ENCODE data around the gene ATAD2B.

ATAD2B gene

DNA sequence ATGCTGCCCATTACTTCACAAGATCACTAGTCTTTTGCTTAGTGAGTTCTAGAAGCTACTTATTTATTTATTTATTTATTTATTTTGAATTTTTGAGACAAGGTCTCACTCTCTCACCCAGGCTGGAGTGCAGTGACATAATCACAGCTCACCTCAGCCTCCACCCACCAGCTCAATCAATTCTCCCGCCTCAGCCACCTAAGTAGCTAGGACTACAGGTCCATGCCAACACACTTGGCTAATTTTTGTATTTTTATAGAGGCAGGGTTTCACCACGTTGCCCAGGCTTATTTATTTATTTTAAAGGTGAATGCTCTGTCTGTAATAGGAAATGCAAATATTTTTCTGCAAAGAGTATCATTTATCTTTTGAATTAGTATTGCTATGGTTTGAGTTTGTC is 67.7 kb downstream of the ATAD2B start:
- Histone ChIP-seq H3K27me3 (ENCODE audit: low read depth, low read length) (no peaks in the 10 kb centered on the region), H3K4me1 (ENCODE audit: control insufficient read depth in 1 of 2, insufficient read depth in 2 of 2, low read length in 2 of 2) (no peaks in the 10 kb centered on the region), H3K9me3 (ENCODE audit: control insufficient read depth in 1 of 2, low read length in 2 of 2) (no peaks in the 10 kb centered on the region), H3K27ac (ENCODE audit: low read length) (no peak overlapping the region), H3K36me3 (ENCODE audit: control insufficient read depth in 1 of 2, insufficient read depth in 2 of 2, low read length in 2 of 2) (peaks cover 7 to 36% of the 10 kb centered on the region in 2 donors), H3K4me3 (ENCODE audit: low read depth in 1 of 2, low read length in 2 of 2) (no peak overlapping the region)

DNA sequence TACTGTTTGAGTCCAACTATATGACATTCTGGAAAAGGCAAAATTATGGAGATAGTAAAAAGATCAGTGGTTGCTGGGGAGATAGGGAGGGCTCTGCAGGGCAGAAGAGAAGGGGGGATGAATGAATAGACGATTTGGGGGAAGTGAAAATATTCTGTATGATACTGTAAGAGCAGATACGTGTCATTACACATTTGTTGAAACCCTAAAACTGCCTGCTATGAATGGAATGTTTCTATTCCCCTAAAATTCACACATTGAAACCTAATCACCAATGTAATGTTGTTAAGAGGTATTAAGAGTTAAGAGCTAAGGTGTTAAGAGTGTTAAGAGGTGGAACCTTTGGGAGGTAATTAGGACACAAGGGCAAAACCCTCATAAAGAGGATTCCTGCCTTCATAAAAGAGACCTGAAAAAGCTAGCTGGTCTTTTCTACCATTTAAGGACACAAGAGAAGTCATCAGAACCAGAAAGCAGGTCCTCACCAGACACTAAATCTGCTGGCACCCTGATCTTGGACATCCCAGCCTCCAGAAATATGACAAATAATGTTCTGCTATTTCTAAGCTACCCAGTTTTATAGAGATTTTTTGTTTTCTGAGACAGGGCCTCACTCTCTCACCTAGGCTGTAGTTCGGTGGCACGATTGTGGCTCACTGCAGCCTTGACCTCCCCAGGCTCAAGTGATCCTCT is 76.2 kb downstream of the ATAD2B start:
- no peaks in the 10 kb centered on the region for H3K4me1 ChIP-seq (ENCODE audit: control insufficient read depth in 1 of 2, insufficient read depth in 2 of 2, low read length in 2 of 2)
- no peaks in the 10 kb centered on the region for H3K9me3 ChIP-seq (ENCODE audit: control insufficient read depth in 1 of 2, low read length in 2 of 2)
- H3K36me3 ChIP-seq (ENCODE audit: control insufficient read depth in 1 of 2, insufficient read depth in 2 of 2, low read length in 2 of 2) = peaks cover 0 to 8% of the 10 kb centered on the region in 2 donors
- H3K27me3 ChIP-seq (ENCODE audit: low read depth, low read length) = no peaks in the 10 kb centered on the region
- H3K27ac ChIP-seq (ENCODE audit: low read length) = no peak overlapping the region
- H3K4me3 ChIP-seq (ENCODE audit: low read depth in 1 of 2, low read length in 2 of 2) = no peak overlapping the region

DNA sequence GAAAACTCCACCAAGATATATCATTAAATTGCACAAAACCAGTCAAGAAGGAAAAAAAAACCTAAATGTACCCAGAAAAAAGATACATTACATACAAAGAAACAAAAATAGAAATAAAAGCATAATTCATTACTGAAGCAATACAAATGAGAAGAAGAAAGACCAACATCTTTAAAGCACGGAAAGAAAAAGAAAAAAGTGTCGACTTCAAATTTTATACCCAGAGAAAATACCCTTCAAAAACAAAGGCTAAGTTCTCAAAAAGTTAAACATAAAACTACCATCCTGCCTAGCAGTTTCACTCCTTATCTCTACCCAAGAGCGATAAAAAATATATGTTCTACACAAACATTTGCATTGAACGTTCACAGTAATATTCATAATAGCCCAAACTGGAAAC is 82.0 kb downstream of the ATAD2B start:
- H3K4me3 ChIP-seq (ENCODE audit: low read depth in 1 of 2, low read length in 2 of 2) = no peak overlapping the region
- no peaks in the 10 kb centered on the region for H3K9me3 ChIP-seq (ENCODE audit: control insufficient read depth in 1 of 2, low read length in 2 of 2)
- H3K27ac ChIP-seq (ENCODE audit: low read length) = no peak overlapping the region
- no peaks in the 10 kb centered on the region for H3K27me3 ChIP-seq (ENCODE audit: low read depth, low read length)
- H3K36me3 ChIP-seq (ENCODE audit: control insufficient read depth in 1 of 2, insufficient read depth in 2 of 2, low read length in 2 of 2) = no peaks in the 10 kb centered on the region
- no peaks in the 10 kb centered on the region for H3K4me1 ChIP-seq (ENCODE audit: control insufficient read depth in 1 of 2, insufficient read depth in 2 of 2, low read length in 2 of 2)

GRCh38 chr2:23843051-23843976 is 83.6 kb downstream of the ATAD2B start:
- Histone ChIP-seq H3K4me3 (ENCODE audit: low read depth in 1 of 2, low read length in 2 of 2) (no peak overlapping the region), H3K27ac (ENCODE audit: low read length) (no peak overlapping the region), H3K36me3 (ENCODE audit: control insufficient read depth in 1 of 2, insufficient read depth in 2 of 2, low read length in 2 of 2) (no peaks in the 10 kb centered on the region), H3K4me1 (ENCODE audit: control insufficient read depth in 1 of 2, insufficient read depth in 2 of 2, low read length in 2 of 2) (no peaks in the 10 kb centered on the region), H3K9me3 (ENCODE audit: control insufficient read depth in 1 of 2, low read length in 2 of 2) (no peaks in the 10 kb centered on the region), H3K27me3 (ENCODE audit: low read depth, low read length) (no peaks in the 10 kb centered on the region)

DNA sequence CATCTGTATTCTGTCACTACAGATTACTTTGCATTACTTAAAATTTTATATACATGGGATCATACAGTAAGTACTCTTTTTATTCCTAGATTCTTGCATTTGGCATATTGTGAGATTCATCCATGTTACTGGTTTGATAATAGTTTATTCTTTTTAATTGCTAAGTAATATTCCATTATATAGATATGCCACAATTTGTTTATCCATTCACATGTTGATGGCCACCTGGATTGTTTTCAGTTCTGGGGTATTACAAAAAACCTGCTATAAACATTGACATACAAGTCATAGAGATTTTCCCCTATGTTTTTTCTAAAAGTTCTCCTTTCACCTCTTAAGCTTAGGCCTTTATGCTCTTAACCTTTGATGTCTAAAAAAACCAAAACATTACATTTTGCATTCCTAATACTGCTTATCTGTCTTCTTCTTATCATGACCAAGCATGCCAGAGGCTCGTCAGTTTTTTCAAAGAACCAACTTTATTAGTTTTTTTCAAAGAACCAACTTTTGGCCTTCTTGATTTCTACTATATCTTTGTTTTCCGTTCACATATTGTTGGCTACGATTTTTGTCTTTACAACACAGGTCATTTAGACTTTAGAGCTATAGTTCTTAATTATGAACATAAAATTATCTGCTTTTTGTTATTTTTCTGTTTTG is 86.9 kb downstream of the ATAD2B start:
- H3K27ac ChIP-seq (ENCODE audit: low read length) = no peak overlapping the region
- H3K27me3 ChIP-seq (ENCODE audit: low read depth, low read length) = no peaks in the 10 kb centered on the region
- peaks cover 0 to 17% of the 10 kb centered on the region in 2 donors for H3K36me3 ChIP-seq (ENCODE audit: control insufficient read depth in 1 of 2, insufficient read depth in 2 of 2, low read length in 2 of 2)
- H3K9me3 ChIP-seq (ENCODE audit: control insufficient read depth in 1 of 2, low read length in 2 of 2) = no peaks in the 10 kb centered on the region
- no peaks in the 10 kb centered on the region for H3K4me1 ChIP-seq (ENCODE audit: control insufficient read depth in 1 of 2, insufficient read depth in 2 of 2, low read length in 2 of 2)
- no peak overlapping the region for H3K4me3 ChIP-seq (ENCODE audit: low read depth in 1 of 2, low read length in 2 of 2)

DNA sequence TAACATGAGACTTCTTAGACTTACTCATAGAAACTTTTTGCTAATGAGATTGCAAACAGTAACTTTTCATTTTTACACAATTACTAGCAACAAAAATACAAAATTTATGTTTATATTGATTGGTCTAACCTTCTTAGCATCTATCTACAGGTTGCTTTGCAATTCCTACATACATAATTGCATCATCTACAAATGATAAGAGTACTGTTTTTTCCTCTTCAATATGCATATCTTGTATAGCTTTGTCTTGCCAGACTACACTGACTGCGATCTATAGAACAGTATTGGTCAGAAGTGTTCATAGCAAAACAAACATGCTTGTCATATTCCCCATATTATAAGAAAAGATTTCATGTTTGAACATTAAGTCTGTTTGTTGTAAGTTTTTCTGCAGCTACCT is 87.9 kb downstream of the ATAD2B start:
- Histone ChIP-seq H3K4me3 (ENCODE audit: low read depth in 1 of 2, low read length in 2 of 2) (no peak overlapping the region), H3K27me3 (ENCODE audit: low read depth, low read length) (no peaks in the 10 kb centered on the region), H3K9me3 (ENCODE audit: control insufficient read depth in 1 of 2, low read length in 2 of 2) (no peaks in the 10 kb centered on the region), H3K36me3 (ENCODE audit: control insufficient read depth in 1 of 2, insufficient read depth in 2 of 2, low read length in 2 of 2) (peaks cover 0 to 17% of the 10 kb centered on the region in 2 donors), H3K27ac (ENCODE audit: low read length) (no peak overlapping the region), H3K4me1 (ENCODE audit: control insufficient read depth in 1 of 2, insufficient read depth in 2 of 2, low read length in 2 of 2) (no peaks in the 10 kb centered on the region)

- Histone ChIP-seq H3K4me1 (ENCODE audit: control insufficient read depth in 1 of 2, insufficient read depth in 2 of 2, low read length in 2 of 2) (no peaks in the 10 kb centered on the region), H3K9me3 (ENCODE audit: control insufficient read depth in 1 of 2, low read length in 2 of 2) (no peaks in the 10 kb centered on the region), H3K27ac (ENCODE audit: low read length) (no peak overlapping the region), H3K4me3 (ENCODE audit: low read depth in 1 of 2, low read length in 2 of 2) (no peak overlapping the region), H3K36me3 (ENCODE audit: control insufficient read depth in 1 of 2, insufficient read depth in 2 of 2, low read length in 2 of 2) (peaks cover 0 to 17% of the 10 kb centered on the region in 2 donors), H3K27me3 (ENCODE audit: low read depth, low read length) (no peaks in the 10 kb centered on the region)
Observed at GRCh38 chr2:23838581-23838980, 88.3 kb downstream of the ATAD2B start.

GRCh38 chr2:23837871-23838270 is 89.1 kb downstream of the ATAD2B start:
- Histone ChIP-seq H3K4me3 (ENCODE audit: low read depth in 1 of 2, low read length in 2 of 2) (no peak overlapping the region), H3K9me3 (ENCODE audit: control insufficient read depth in 1 of 2, low read length in 2 of 2) (no peaks in the 10 kb centered on the region), H3K4me1 (ENCODE audit: control insufficient read depth in 1 of 2, insufficient read depth in 2 of 2, low read length in 2 of 2) (no peaks in the 10 kb centered on the region), H3K27me3 (ENCODE audit: low read depth, low read length) (no peaks in the 10 kb centered on the region), H3K27ac (ENCODE audit: low read length) (no peak overlapping the region), H3K36me3 (ENCODE audit: control insufficient read depth in 1 of 2, insufficient read depth in 2 of 2, low read length in 2 of 2) (peaks cover 0 to 17% of the 10 kb centered on the region in 2 donors)

DNA sequence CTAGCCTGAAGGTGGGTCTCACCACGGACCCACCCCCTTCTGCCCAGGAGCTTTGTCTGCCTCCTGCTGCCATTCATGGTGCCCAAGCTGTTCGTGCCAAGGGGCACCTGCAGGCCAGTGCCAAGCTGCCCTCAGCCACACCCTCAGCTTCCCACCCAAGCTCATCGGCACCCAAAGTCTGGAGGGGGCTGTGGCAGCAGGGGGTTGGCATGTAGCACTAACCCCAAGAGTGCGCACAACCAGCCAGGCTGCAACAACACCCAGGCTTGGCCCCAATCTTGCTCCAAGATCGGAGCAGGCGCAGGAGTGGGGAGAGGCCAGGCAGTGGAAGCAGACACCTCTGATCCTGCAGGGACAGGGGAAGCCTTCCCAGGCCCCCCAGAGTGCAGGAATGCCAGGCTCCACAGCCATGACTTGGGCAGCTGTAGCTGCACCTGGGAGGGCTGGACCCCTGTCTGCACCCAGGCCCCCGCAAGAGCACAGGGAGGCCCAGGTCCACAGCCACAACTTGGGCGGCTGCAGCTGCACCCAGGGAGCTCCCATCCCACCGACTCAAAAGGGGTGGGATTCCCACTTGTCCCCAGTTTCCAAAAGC is 89.9 kb downstream of the ATAD2B start:
- H3K36me3 ChIP-seq (ENCODE audit: control insufficient read depth in 1 of 2, insufficient read depth in 2 of 2, low read length in 2 of 2) = peaks cover 0 to 17% of the 10 kb centered on the region in 2 donors
- H3K27me3 ChIP-seq (ENCODE audit: low read depth, low read length) = no peaks in the 10 kb centered on the region
- H3K9me3 ChIP-seq (ENCODE audit: control insufficient read depth in 1 of 2, low read length in 2 of 2) = no peaks in the 10 kb centered on the region
- no peak overlapping the region for H3K4me3 ChIP-seq (ENCODE audit: low read depth in 1 of 2, low read length in 2 of 2)
- no peak overlapping the region for H3K27ac ChIP-seq (ENCODE audit: low read length)
- H3K4me1 ChIP-seq (ENCODE audit: control insufficient read depth in 1 of 2, insufficient read depth in 2 of 2, low read length in 2 of 2) = no peaks in the 10 kb centered on the region

DNA sequence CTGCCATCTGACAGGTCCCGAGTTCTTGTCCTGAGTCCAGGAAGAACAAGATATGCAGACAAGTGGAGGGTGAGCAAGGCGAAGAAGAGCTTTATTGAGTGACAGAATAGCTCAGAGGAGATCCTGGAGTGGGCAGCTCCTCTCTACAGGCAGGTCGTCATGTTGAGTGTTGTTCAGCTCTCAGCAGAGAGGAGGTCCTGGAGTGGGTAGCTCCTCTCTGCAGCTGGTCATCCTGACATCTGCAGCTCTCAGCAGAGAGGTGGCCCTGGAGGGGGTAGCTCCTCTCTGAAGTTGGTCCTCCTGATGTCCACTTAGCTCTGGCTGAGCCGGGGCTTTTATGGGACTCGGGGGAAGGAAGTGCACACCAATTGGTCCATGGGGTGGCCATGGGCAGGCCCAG is 90.4 kb downstream of the ATAD2B start:
- Histone ChIP-seq H3K4me3 (ENCODE audit: low read depth in 1 of 2, low read length in 2 of 2) (no peak overlapping the region), H3K27me3 (ENCODE audit: low read depth, low read length) (no peaks in the 10 kb centered on the region), H3K4me1 (ENCODE audit: control insufficient read depth in 1 of 2, insufficient read depth in 2 of 2, low read length in 2 of 2) (no peaks in the 10 kb centered on the region), H3K27ac (ENCODE audit: low read length) (no peak overlapping the region), H3K9me3 (ENCODE audit: control insufficient read depth in 1 of 2, low read length in 2 of 2) (no peaks in the 10 kb centered on the region), H3K36me3 (ENCODE audit: control insufficient read depth in 1 of 2, insufficient read depth in 2 of 2, low read length in 2 of 2) (peaks cover 0 to 17% of the 10 kb centered on the region in 2 donors)

- Histone ChIP-seq H3K27me3 (ENCODE audit: low read depth, low read length) (no peaks in the 10 kb centered on the region), H3K4me3 (ENCODE audit: low read depth in 1 of 2, low read length in 2 of 2) (no peak overlapping the region), H3K9me3 (ENCODE audit: control insufficient read depth in 1 of 2, low read length in 2 of 2) (no peaks in the 10 kb centered on the region), H3K27ac (ENCODE audit: low read length) (no peak overlapping the region), H3K4me1 (ENCODE audit: control insufficient read depth in 1 of 2, insufficient read depth in 2 of 2, low read length in 2 of 2) (no peaks in the 10 kb centered on the region), H3K36me3 (ENCODE audit: control insufficient read depth in 1 of 2, insufficient read depth in 2 of 2, low read length in 2 of 2) (peaks cover 0 to 17% of the 10 kb centered on the region in 2 donors)
Observed at GRCh38 chr2:23835988-23836387, 90.9 kb downstream of the ATAD2B start.

Data from muscle layer of duodenum (tissue), 2 donors.